Kidney (tissue), 14 donors: ENCODE results near the gene TNRC18. TPM values are rescaled to one million over a fixed set of nuclear protein-coding genes. Genes with fewer than 3 reads are reported as not detected.

ENCODE experiments used
- DNase-seq, 5 donors: peaks; one replicate each; pipeline ENCODE4 v3.0.0-alpha.2; 2013 to 2020
- FAIRE-seq: peaks from 2 replicates; lab custom pipeline; 2012; peaks lifted over from hg19 to GRCh38; lab: Jason Lieb, UNC
- H3K27ac ChIP-seq, 2 donors: one replicate each; pipeline ENCODE4 v1.7.0; 2013; ENCODE audit warnings: low read depth in 2 of 2, low read length in 2 of 2, inconsistent platforms in 1 of 2
- H3K27me3 ChIP-seq: one replicate; pipeline ENCODE4 v1.7.1; 2013; ENCODE audit warnings: low read length, inconsistent platforms; ENCODE audit not compliant: control insufficient read depth, insufficient read depth
- H3K36me3 ChIP-seq, 3 donors: one replicate each; pipeline versions ENCODE4 v1.7.0 to v1.7.1; 2013; ENCODE audit warnings: low read length in 3 of 3, control low read depth in 1 of 3, inconsistent platforms in 1 of 3; ENCODE audit not compliant: insufficient read depth in 3 of 3, control insufficient read depth in 2 of 3
- H3K4me1 ChIP-seq, 3 donors: one replicate each; pipeline versions ENCODE4 v1.7.0 to v1.7.1; 2013; ENCODE audit warnings: low read length in 3 of 3, inconsistent platforms in 1 of 3, low read depth in 1 of 3; ENCODE audit not compliant: control insufficient read depth in 2 of 3, insufficient read depth in 2 of 3
- H3K4me3 ChIP-seq, 3 donors: one replicate each; pipeline versions ENCODE4 v1.7.0 to v1.8.1; 2013; ENCODE audit warnings: low read length in 3 of 3, control low read depth in 1 of 3, inconsistent platforms in 1 of 3
- H3K9ac ChIP-seq, 3 donors: one replicate each; pipeline versions ENCODE4 v1.7.0 to v1.7.1; 2013; ENCODE audit warnings: low read length in 3 of 3, control low read depth in 1 of 3, inconsistent platforms in 1 of 3
- H3K9me3 ChIP-seq, 3 donors: one replicate each; pipeline versions ENCODE4 v1.7.0 to v1.7.1; 2013; ENCODE audit warnings: low read length in 3 of 3, control low read depth in 1 of 3, inconsistent platforms in 1 of 3; ENCODE audit not compliant: control insufficient read depth in 2 of 3, insufficient read depth in 1 of 3
- intact Hi-C: fragments of 100-400 bp; cut with DNase I; formaldehyde crosslinking; loops from one replicate; pipeline ENCODE4 v1.11.1; 2022
- polyA plus RNA-seq: library from polyadenylated mRNA; stranded (reverse); fragments of 350-450 nt; fragmentation: Illumina TruSeq; extraction: RNeasy Lipid Tissue Mini Kit (QIAGEN cat#74804); gene quantifications from one replicate; pipeline ENCODE4 v1.2.3, GENCODE V29; 2014; ENCODE audit warnings: low read depth, low replicate concordance; ENCODE audit not compliant: insufficient read depth
- total RNA-seq: library from RNA; stranded (reverse); fragmentation: NEBNext Ultra II Directional; extraction: Animal tissue kit (Norgen Biotek cat#: 25700); gene quantifications from one replicate; pipeline ENCODE4 v1.2.1, GENCODE V29; 2021
- TF ChIP-seq, protein P1 (sequence below): IDR thresholded peaks from 3 replicates; pipeline ENCODE4 v1.5.1; 2012; ENCODE audit warnings: mild to moderate bottlenecking, moderate library complexity, borderline replicate concordance; ENCODE audit not compliant: insufficient read depth; ENCODE audit errors: extremely low read depth
- donor health status: control.
- donor health status: control.
- donor health status: control.
- donor health status: control.
- donor health status: control.
- donor health status: DM: yes; HTN: yes; CAD: no.
- donor health status: Normal renal cell carcinoma (clear cell type).

Gene TNRC18
- total and polyA plus RNA-seq, 2 donors from 2014 or later, result 12.5 to 125 TPM

DNA sequence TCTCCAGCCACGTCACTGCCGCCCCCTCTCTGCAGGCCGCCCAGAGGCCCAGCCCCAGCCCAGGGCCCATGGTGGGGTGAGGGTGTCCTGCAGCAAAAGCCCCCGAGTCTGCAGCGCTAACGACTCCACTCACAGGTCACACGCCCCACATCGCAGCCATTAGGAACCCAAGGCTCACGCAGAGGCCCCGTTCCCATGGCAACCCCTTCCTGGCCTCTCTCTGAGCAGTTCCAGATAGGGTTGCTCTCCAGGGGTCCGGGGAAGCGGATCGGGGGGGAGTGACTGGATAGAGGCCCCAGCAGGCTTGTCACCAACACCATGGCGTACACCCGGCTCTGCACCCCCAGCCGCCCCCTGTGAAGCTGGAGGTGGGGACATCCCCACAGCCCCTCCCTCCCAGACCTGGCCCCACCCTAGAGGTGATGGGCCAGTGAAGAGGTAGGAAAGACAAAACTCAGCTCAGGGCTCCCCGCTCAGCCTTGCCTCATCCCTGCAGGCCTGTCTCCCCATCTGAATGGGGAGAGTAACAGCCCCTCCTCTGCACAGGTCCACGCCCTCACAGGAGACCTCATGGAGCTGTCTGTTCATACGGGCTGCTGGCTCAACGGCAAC, 41.2 kb downstream of the TNRC18 start:
- TF ChIP-seq, protein P1, sequence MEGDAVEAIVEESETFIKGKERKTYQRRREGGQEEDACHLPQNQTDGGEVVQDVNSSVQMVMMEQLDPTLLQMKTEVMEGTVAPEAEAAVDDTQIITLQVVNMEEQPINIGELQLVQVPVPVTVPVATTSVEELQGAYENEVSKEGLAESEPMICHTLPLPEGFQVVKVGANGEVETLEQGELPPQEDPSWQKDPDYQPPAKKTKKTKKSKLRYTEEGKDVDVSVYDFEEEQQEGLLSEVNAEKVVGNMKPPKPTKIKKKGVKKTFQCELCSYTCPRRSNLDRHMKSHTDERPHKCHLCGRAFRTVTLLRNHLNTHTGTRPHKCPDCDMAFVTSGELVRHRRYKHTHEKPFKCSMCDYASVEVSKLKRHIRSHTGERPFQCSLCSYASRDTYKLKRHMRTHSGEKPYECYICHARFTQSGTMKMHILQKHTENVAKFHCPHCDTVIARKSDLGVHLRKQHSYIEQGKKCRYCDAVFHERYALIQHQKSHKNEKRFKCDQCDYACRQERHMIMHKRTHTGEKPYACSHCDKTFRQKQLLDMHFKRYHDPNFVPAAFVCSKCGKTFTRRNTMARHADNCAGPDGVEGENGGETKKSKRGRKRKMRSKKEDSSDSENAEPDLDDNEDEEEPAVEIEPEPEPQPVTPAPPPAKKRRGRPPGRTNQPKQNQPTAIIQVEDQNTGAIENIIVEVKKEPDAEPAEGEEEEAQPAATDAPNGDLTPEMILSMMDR, result no peak
- peak overlapping the region in 1 of 2 donors; percentile 11 for H3K27ac ChIP-seq
- peaks cover 0 to 29% (median 0%) of the 10 kb centered on the region in 3 donors for H3K4me1 ChIP-seq
- FAIRE-seq, result no peak
- H3K4me3 ChIP-seq, result no peak overlapping the region
- intact Hi-C loops, result no loop called here
- no peak overlapping the region for H3K9ac ChIP-seq
- no peaks in the 10 kb centered on the region for H3K27me3 ChIP-seq
- peak in 4 of 5 donors; percentile 88 to 95 (median 92) for DNase-seq
- no peaks in the 10 kb centered on the region for H3K9me3 ChIP-seq
- H3K36me3 ChIP-seq, result peaks cover 2 to 5% (median 4%) of the 10 kb centered on the region in 3 donors

DNA sequence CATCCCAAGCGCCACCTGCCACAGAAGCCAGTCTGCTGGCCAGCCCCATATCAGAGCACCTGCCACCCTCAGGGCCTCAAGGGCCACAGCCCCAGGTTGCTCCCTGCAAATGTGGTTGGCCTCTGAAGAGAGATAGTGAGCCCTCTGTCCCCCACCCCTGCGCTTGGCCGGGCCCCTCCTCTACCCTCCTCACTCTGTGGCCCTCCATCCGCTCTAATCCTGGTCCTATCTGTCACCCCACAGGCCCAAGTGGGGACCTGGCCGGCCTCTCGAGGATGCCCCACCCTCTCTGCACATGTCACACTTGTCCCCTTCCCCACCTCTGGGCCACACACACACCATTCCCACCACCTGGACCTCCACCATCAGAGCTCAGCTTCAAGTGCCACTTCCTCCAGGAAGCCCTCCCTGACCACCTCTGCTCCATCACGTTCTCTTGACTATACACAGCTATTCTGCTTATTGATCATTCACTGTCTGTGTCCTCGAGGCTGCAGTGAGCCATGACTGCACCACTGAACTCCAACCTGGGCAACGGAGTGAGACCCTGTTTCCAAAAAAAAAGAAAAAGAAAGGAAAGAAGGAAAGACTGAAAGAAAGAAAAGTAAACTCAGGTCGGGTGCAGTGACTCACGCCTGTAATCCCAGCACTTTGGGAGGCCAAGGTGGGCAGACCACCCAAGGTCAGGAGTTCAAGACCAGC, 42.4 kb downstream of the TNRC18 start:
- Histone ChIP-seq H3K36me3 (peaks cover 0 to 6% (median 0%) of the 10 kb centered on the region in 3 donors), H3K27me3 (no peaks in the 10 kb centered on the region), H3K27ac (no peak overlapping the region), H3K9ac (no peak overlapping the region), H3K9me3 (no peaks in the 10 kb centered on the region), H3K4me3 (no peak overlapping the region), H3K4me1 (peaks cover 0 to 29% (median 0%) of the 10 kb centered on the region in 3 donors)
- no peak for FAIRE-seq
- intact Hi-C loops, result no loop called here
- TF ChIP-seq, protein P1, result no peak
- no peak for DNase-seq

DNA sequence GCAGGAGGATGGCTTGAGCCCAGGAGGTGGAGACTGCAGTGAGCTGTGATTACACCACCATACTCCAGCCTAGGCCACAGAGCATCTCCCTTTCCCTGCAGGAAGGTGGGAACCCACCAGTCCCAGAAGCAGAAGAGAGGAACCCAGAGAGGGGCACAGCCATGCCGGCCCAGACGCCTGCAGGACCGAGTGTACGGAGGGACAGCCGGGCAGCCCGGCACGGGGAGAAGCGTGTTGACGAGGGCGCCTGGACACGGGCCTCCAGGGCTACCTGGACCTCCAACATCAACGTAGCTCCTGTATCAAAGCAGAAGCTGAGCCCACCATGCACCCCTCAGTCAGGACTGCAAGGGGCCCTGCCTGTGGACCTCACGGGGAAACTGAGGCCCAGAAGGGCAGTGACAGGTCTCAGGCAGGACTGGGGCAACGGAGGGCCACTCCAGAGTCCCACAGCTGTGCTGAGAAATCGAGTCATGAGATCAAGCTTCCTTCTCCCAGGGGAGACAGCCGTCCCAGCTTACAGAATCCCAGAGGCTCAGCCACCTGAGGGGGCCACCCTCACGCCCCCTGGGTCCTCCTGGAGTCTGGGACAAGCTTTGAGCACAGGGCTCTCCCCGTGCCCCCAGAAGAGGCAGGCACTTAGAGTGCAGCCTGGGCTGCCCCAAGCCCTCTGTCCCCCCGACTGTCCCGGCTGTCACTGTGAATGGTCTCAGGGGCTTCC, 43.1 kb downstream of the TNRC18 start:
- H3K36me3 ChIP-seq, result peaks cover 0 to 11% (median 0%) of the 10 kb centered on the region in 3 donors
- FAIRE-seq, result no peak

More for the DNA sequence above, 43.1 kb downstream of the TNRC18 start:
- no peaks in the 10 kb centered on the region for H3K27me3 ChIP-seq
- H3K27ac ChIP-seq, result no peak overlapping the region
- peaks cover 0 to 29% (median 0%) of the 10 kb centered on the region in 3 donors for H3K4me1 ChIP-seq
- no peak overlapping the region for H3K9ac ChIP-seq
- H3K4me3 ChIP-seq, result no peak overlapping the region
- H3K9me3 ChIP-seq, result no peaks in the 10 kb centered on the region
- TF ChIP-seq, protein P1, result no peak
- DNase-seq, result no peak
- intact Hi-C loops, result no loop called here
